ENCODE data around the gene CCDC138. TPM values are rescaled to one million over a fixed set of nuclear protein-coding genes. Genes with fewer than 3 reads are reported as not detected.

CCDC138 gene
- total RNA-seq, 1 donor from 2014 or later: 6.1 TPM

GRCh38 chr2:108825254-108825653 lies 38.7 kb downstream of the CCDC138 start:
- no peak for TF ChIP-seq CTCF (IDR thresholded peaks at IDR 0.05; ENCODE audit: insufficient read depth, low read depth, low read length)
- TF ChIP-seq EZH2 (IDR thresholded peaks at IDR 0.05; ENCODE audit: insufficient read depth, low read length): no peak
- FAIRE-seq (no peak), DNase-seq (ENCODE audit: low read depth) (peak; percentile 3)
- Mint-ChIP-seq H3K9me3 (ENCODE audit: unreplicated experiment) (peaks cover 3% of the 10 kb centered on the region), H3K27me3 (ENCODE audit: low read depth, unreplicated experiment) (no peaks in the 10 kb centered on the region), H3K27ac (ENCODE audit: unreplicated experiment) (no peak overlapping the region), H3K36me3 (ENCODE audit: low read depth, unreplicated experiment) (peaks cover 6% of the 10 kb centered on the region), H3K4me1 (ENCODE audit: low read depth, unreplicated experiment) (no peaks in the 10 kb centered on the region), H3K4me3 (ENCODE audit: unreplicated experiment) (no peak overlapping the region)
- Histone ChIP-seq H3K4me2 (ENCODE audit: low read length) (no peak overlapping the region), H3K36me3 (ENCODE audit: insufficient read depth, low read length) (peaks cover 4% of the 10 kb centered on the region), H3K4me3 (ENCODE audit: insufficient read depth, low read depth, low read length) (no peak overlapping the region), H3K27me3 (ENCODE audit: insufficient read depth, low read length) (no peaks in the 10 kb centered on the region), H4K20me1 (ENCODE audit: insufficient read depth, low read length) (no peaks in the 10 kb centered on the region), H3K79me2 (ENCODE audit: insufficient read depth, low read length) (no peaks in the 10 kb centered on the region), H3K27ac (ENCODE audit: low read depth, low read length) (no peak overlapping the region), H3K9ac (ENCODE audit: low read length) (no peak overlapping the region), H3K4me1 (ENCODE audit: insufficient read depth, low read length) (no peaks in the 10 kb centered on the region), H2AFZ (ENCODE audit: low read depth, low read length) (no peak overlapping the region), H3K9me3 (ENCODE audit: insufficient read depth, low read depth, low read length) (no peaks in the 10 kb centered on the region)

- H3K27me3 Mint-ChIP-seq (ENCODE audit: low read depth, unreplicated experiment): no peaks in the 10 kb centered on the region
- H3K9ac ChIP-seq (ENCODE audit: low read length): no peak overlapping the region
- H3K79me2 ChIP-seq (ENCODE audit: insufficient read depth, low read length): no peaks in the 10 kb centered on the region
- H3K9me3 ChIP-seq (ENCODE audit: insufficient read depth, low read depth, low read length): no peaks in the 10 kb centered on the region
- H3K9me3 Mint-ChIP-seq (ENCODE audit: unreplicated experiment): no peaks in the 10 kb centered on the region
- no peaks in the 10 kb centered on the region for H4K20me1 ChIP-seq (ENCODE audit: insufficient read depth, low read length)
- no peak overlapping the region for H2AFZ ChIP-seq (ENCODE audit: low read depth, low read length)
- H3K27ac Mint-ChIP-seq (ENCODE audit: unreplicated experiment): no peak overlapping the region
- H3K27me3 ChIP-seq (ENCODE audit: insufficient read depth, low read length): no peaks in the 10 kb centered on the region
- H3K4me1 Mint-ChIP-seq (ENCODE audit: low read depth, unreplicated experiment): no peaks in the 10 kb centered on the region
- peak; percentile 16 for DNase-seq (ENCODE audit: low read depth)
- H3K4me2 ChIP-seq (ENCODE audit: low read length): no peak overlapping the region
- H3K4me3 ChIP-seq (ENCODE audit: insufficient read depth, low read depth, low read length): no peak overlapping the region
- no peaks in the 10 kb centered on the region for H3K4me1 ChIP-seq (ENCODE audit: insufficient read depth, low read length)
- TF ChIP-seq CTCF (IDR thresholded peaks at IDR 0.05; ENCODE audit: insufficient read depth, low read depth, low read length): no peak
- no peak for TF ChIP-seq EZH2 (IDR thresholded peaks at IDR 0.05; ENCODE audit: insufficient read depth, low read length)
- no peak overlapping the region for H3K4me3 Mint-ChIP-seq (ENCODE audit: unreplicated experiment)
- FAIRE-seq: no peak
- no peak overlapping the region for H3K27ac ChIP-seq (ENCODE audit: low read depth, low read length)
- no peaks in the 10 kb centered on the region for H3K36me3 ChIP-seq (ENCODE audit: insufficient read depth, low read length)
- H3K36me3 Mint-ChIP-seq (ENCODE audit: low read depth, unreplicated experiment): peaks cover 3% of the 10 kb centered on the region
Measured at GRCh38 chr2:108825736-108826135, 39.2 kb downstream of the CCDC138 start.

GRCh38 chr2:108829578-108830310 lies 43.2 kb downstream of the CCDC138 start:
- Histone ChIP-seq H3K4me2 (ENCODE audit: low read length) (no peak overlapping the region), H3K27me3 (ENCODE audit: insufficient read depth, low read length) (no peaks in the 10 kb centered on the region), H3K4me1 (ENCODE audit: insufficient read depth, low read length) (no peaks in the 10 kb centered on the region), H4K20me1 (ENCODE audit: insufficient read depth, low read length) (no peaks in the 10 kb centered on the region), H3K27ac (ENCODE audit: low read depth, low read length) (no peak overlapping the region), H2AFZ (ENCODE audit: low read depth, low read length) (no peak overlapping the region), H3K9ac (ENCODE audit: low read length) (no peak overlapping the region), H3K4me3 (ENCODE audit: insufficient read depth, low read depth, low read length) (no peak overlapping the region), H3K9me3 (ENCODE audit: insufficient read depth, low read depth, low read length) (no peaks in the 10 kb centered on the region), H3K36me3 (ENCODE audit: insufficient read depth, low read length) (no peaks in the 10 kb centered on the region), H3K79me2 (ENCODE audit: insufficient read depth, low read length) (no peaks in the 10 kb centered on the region)
- FAIRE-seq (no peak), DNase-seq (ENCODE audit: low read depth) (no peak)
- Mint-ChIP-seq H3K4me1 (ENCODE audit: low read depth, unreplicated experiment) (no peaks in the 10 kb centered on the region), H3K4me3 (ENCODE audit: unreplicated experiment) (no peak overlapping the region), H3K36me3 (ENCODE audit: low read depth, unreplicated experiment) (no peaks in the 10 kb centered on the region), H3K9me3 (ENCODE audit: unreplicated experiment) (no peaks in the 10 kb centered on the region), H3K27ac (ENCODE audit: unreplicated experiment) (no peak overlapping the region), H3K27me3 (ENCODE audit: low read depth, unreplicated experiment) (no peaks in the 10 kb centered on the region)
- TF ChIP-seq EZH2 (IDR thresholded peaks at IDR 0.05; ENCODE audit: insufficient read depth, low read length): no peak
- TF ChIP-seq CTCF (IDR thresholded peaks at IDR 0.05; ENCODE audit: insufficient read depth, low read depth, low read length): no peak

All from astrocyte (in vitro differentiated cells and primary cell).